Esophagus muscularis mucosa (tissue), 4 donors: ENCODE data around the gene RPL21. TPM values are rescaled to one million over a fixed set of nuclear protein-coding genes. Genes with fewer than 3 reads are reported as not detected.

Source experiments
- DNase-seq: peaks from one replicate; pipeline ENCODE4 v3.0.0-alpha.2; 2017; ENCODE audit errors: extremely low spot score
- H3K27ac ChIP-seq, 4 donors: fragments of 200-600 bp; sonication (generic); replicated peaks in 1 of 4; 1 replicate in 3 of 4; 2 replicates in 1 of 4; pipeline ENCODE4 v1.5.1; 2016 to 2019; ENCODE audit warnings: mild to moderate bottlenecking in 1 of 4
- H3K27me3 ChIP-seq, 4 donors: fragments of 200-600 bp; sonication (generic); one replicate each; pipeline versions ENCODE4 v1.5.1 to v1.6.0; 2016 to 2019
- H3K36me3 ChIP-seq, 4 donors: fragments of 200-600 bp; sonication (generic); one replicate each; pipeline ENCODE4 v1.5.1; 2016 to 2019
- H3K4me1 ChIP-seq, 4 donors: fragments of 200-600 bp; sonication (generic); one replicate each; pipeline ENCODE4 v1.5.1; 2016 to 2019
- H3K4me3 ChIP-seq, 4 donors: fragments of 200-600 bp; sonication (generic); 1 replicate in 2 of 4; 2 replicates in 2 of 4; pipeline ENCODE4 v1.5.1; 2016 to 2019; ENCODE audit warnings: mild to moderate bottlenecking in 4 of 4, moderate library complexity in 1 of 4
- H3K9me3 ChIP-seq, 4 donors: fragments of 200-600 bp; sonication (generic); 1 replicate in 3 of 4; 2 replicates in 1 of 4; pipeline ENCODE4 v1.5.1; 2016 to 2019
- EP300 ChIP-seq: sonication (generic); formaldehyde crosslinking; IDR thresholded peaks from one replicate; pipeline ENCODE4 v1.6.1; 2017; ENCODE audit warnings: antibody characterized with exemption
- POLR2A ChIP-seq: fragments of 450-650 bp; IDR thresholded peaks from one replicate; pipeline ENCODE4 v1.6.1; 2017; ENCODE audit warnings: antibody characterized with exemption, moderate library complexity, mild to moderate bottlenecking, low read depth
- POLR2AphosphoS5 ChIP-seq, 2 donors: sonication (generic); formaldehyde crosslinking; IDR thresholded peaks; one replicate each; pipeline ENCODE4 v1.6.1; 2017; ENCODE audit warnings: antibody characterized with exemption in 2 of 2
- WGBS: methylation state at CpG from one replicate; pipeline ENCODE4 v1.1.5; 2018; 5-methylcytosine and 5-hydroxymethylcytosine counted together
- intact Hi-C: fragments of 100-400 bp; cut with DNase I; formaldehyde crosslinking; loops from one replicate; pipeline ENCODE4 v1.15.1; 2023
- total RNA-seq, 4 donors: library from RNA; depleted of rRNA; stranded (reverse); fragments of >200 nt; gene quantifications; one replicate each; pipeline versions ENCODE4 v1.1.0 to v1.2.1, GENCODE V29; 2016
- TF ChIP-seq, protein P1 (sequence below), 3 experiments: fragments of 200-600 bp in 2 of 3; fragments of 450-650 bp in 1 of 3; sonication (generic) in 2 of 3; IDR thresholded peaks; one replicate each; pipeline ENCODE4 v1.5.1; 2017 to 2019; ENCODE audit warnings: antibody characterized with exemption in 3 of 3, mild to moderate bottlenecking in 2 of 3, moderate library complexity in 1 of 3

The RPL21 gene
- total RNA-seq, 4 donors from 2014 or later, result 432 to 1,374 (median 1,046) TPM

GRCh38 chr13:27233964-27234363, 17.4 kb upstream of the RPL21 start:
- Histone ChIP-seq H3K27ac (no peak overlapping the region), H3K36me3 (no peaks in the 10 kb centered on the region), H3K4me3 (no peak overlapping the region), H3K4me1 (no peaks in the 10 kb centered on the region), H3K27me3 (no peaks in the 10 kb centered on the region), H3K9me3 (peaks cover 0 to 8% (median 0%) of the 10 kb centered on the region in 4 donors)
- intact Hi-C loops, result no loop called here
- 91% methylated on average over 5 of the region's 5 CpGs for WGBS
- TF ChIP-seq, protein P1, sequence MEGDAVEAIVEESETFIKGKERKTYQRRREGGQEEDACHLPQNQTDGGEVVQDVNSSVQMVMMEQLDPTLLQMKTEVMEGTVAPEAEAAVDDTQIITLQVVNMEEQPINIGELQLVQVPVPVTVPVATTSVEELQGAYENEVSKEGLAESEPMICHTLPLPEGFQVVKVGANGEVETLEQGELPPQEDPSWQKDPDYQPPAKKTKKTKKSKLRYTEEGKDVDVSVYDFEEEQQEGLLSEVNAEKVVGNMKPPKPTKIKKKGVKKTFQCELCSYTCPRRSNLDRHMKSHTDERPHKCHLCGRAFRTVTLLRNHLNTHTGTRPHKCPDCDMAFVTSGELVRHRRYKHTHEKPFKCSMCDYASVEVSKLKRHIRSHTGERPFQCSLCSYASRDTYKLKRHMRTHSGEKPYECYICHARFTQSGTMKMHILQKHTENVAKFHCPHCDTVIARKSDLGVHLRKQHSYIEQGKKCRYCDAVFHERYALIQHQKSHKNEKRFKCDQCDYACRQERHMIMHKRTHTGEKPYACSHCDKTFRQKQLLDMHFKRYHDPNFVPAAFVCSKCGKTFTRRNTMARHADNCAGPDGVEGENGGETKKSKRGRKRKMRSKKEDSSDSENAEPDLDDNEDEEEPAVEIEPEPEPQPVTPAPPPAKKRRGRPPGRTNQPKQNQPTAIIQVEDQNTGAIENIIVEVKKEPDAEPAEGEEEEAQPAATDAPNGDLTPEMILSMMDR (IDR thresholded peaks at IDR 0.05), result no peak
- DNase-seq, result no peak

GRCh38 chr13:27236478-27236877, 14.9 kb upstream of the RPL21 start:
- Histone ChIP-seq H3K27me3 (no peaks in the 10 kb centered on the region), H3K4me3 (no peak overlapping the region), H3K4me1 (no peaks in the 10 kb centered on the region), H3K27ac (no peak overlapping the region), H3K9me3 (peaks cover 0 to 5% (median 0%) of the 10 kb centered on the region in 4 donors), H3K36me3 (no peaks in the 10 kb centered on the region)
- intact Hi-C loops, result no loop called here
- TF ChIP-seq POLR2AphosphoS5 (IDR thresholded peaks at IDR 0.05), result no peak
- no peak for TF ChIP-seq POLR2A
- TF ChIP-seq EP300, result no peak
- TF ChIP-seq, protein P1 (IDR thresholded peaks at IDR 0.05), result no peak
- DNase-seq, result no peak
- WGBS, result 62% methylated on average over 2 of the region's 2 CpGs

- H3K27ac ChIP-seq, result no peak overlapping the region
- H3K4me3 ChIP-seq, result no peak overlapping the region
- H3K36me3 ChIP-seq, result peaks cover 0 to 7% (median 0%) of the 10 kb centered on the region in 4 donors
- DNase-seq, result no peak
- no peaks in the 10 kb centered on the region for H3K4me1 ChIP-seq
- no peaks in the 10 kb centered on the region for H3K27me3 ChIP-seq
- WGBS, result 85% methylated on average over 5 of the region's 5 CpGs
- TF ChIP-seq, protein P1 (IDR thresholded peaks at IDR 0.05), result no peak
- TF ChIP-seq POLR2AphosphoS5 (IDR thresholded peaks at IDR 0.05) (no peak), POLR2A (no peak), EP300 (no peak)
- intact Hi-C loops, result no loop called here
- H3K9me3 ChIP-seq, result no peaks in the 10 kb centered on the region
These were observed 8.7 kb upstream of the RPL21 start for GRCh38 chr13:27242702-27243101.

GRCh38 chr13:27245610-27246009, 5.7 kb upstream of the RPL21 start:
- Histone ChIP-seq H3K4me1 (peaks cover 6 to 8% (median 6%) of the 10 kb centered on the region in 4 donors), H3K36me3 (peaks cover 0 to 7% (median 0%) of the 10 kb centered on the region in 4 donors), H3K27ac (no peak overlapping the region), H3K4me3 (no peak overlapping the region), H3K9me3 (no peaks in the 10 kb centered on the region), H3K27me3 (no peaks in the 10 kb centered on the region)
- intact Hi-C loops, result no loop called here
- 91% methylated on average over 7 of the region's 7 CpGs for WGBS
- no peak for TF ChIP-seq EP300
- TF ChIP-seq POLR2A, result no peak
- no peak for TF ChIP-seq POLR2AphosphoS5 (IDR thresholded peaks at IDR 0.05)
- TF ChIP-seq, protein P1 (IDR thresholded peaks at IDR 0.05), result no peak
- no peak for DNase-seq

DNA sequence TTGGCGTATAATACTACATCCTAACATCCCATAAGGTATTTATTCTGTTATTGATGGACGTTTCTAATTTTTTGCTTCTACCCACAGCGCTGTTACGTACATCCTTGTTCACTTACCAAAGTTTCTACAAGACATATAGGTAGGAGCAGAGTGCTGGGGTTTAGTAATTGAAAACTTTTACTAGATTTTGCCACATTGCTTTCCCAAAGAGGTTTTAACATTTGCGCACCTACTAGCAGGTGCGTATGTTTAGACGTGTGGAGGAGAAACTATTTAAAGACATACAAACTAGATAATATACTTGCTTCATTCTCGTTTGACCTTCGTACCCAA, 559 bp upstream of the RPL21 start:
- Histone ChIP-seq H3K4me3 (peak overlapping the region; percentile 75 to 86 (median 80)), H3K27ac (peak overlapping the region; percentile 90 to 96 (median 95)), H3K36me3 (peaks cover 9 to 22% (median 16%) of the 10 kb centered on the region in 4 donors), H3K27me3 (no peaks in the 10 kb centered on the region), H3K4me1 (peaks cover 34 to 46% (median 43%) of the 10 kb centered on the region in 4 donors), H3K9me3 (no peaks in the 10 kb centered on the region)
- under 1% methylated on average over 9 of the region's 9 CpGs for WGBS
- intact Hi-C loops, result loop anchor here (5.0 kb wide), 2 partner anchors 78 to 107 kb away; partner anchors contain the start of gene USP12
- DNase-seq, result no peak
- TF ChIP-seq POLR2A, result no peak
- no peak for TF ChIP-seq EP300
- TF ChIP-seq POLR2AphosphoS5 (IDR thresholded peaks at IDR 0.05), result no peak
- TF ChIP-seq, protein P1 (IDR thresholded peaks at IDR 0.05), result no peak
